AG04450 (cell line): ENCODE data around the gene IGLL5. TPM values are rescaled to one million over a fixed set of nuclear protein-coding genes. Genes with fewer than 3 reads are reported as not detected.

Experiments
- CTCF ChIA-PET: fragments of 300-600, 350-600 bp; formaldehyde crosslinking; extraction: SDS; loops from one replicate; lab custom pipeline; 2022; ENCODE audit warnings: antibody characterized with exemption, inconsistent platforms; lab: Charles Lee
- POLR2A ChIA-PET: fragments of 350-600 bp; formaldehyde crosslinking; extraction: SDS; loops from one replicate; lab custom pipeline; 2021; ENCODE audit warnings: antibody characterized with exemption, inconsistent platforms; lab: Yijun Ruan, JAX
- DNase-seq: peaks from one replicate; pipeline ENCODE4 v3.0.0-alpha.2; 2011; ENCODE audit warnings: low read depth, low spot score
- H3K27ac ChIP-seq: one replicate; pipeline ENCODE4 v1.5.1; 2012; ENCODE audit warnings: low read depth, low read length, control low read depth
- H3K27me3 ChIP-seq: one replicate; pipeline ENCODE4 v1.6.0; 2012; ENCODE audit warnings: low read length; ENCODE audit not compliant: control insufficient read depth, insufficient read depth
- H3K4me3 ChIP-seq: 2 replicates; pipeline ENCODE4 v1.5.1; 2011; ENCODE audit warnings: mild to moderate bottlenecking, low read depth, low read length, control low read depth
- H3K9me3 ChIP-seq: 2 replicates; pipeline ENCODE4 v1.5.1; 2012; ENCODE audit warnings: low read length; ENCODE audit not compliant: control insufficient read depth, insufficient read depth
- polyA plus RNA-seq: library from polyadenylated mRNA; depleted of rRNA; stranded (reverse); fragments of >200 nt; gene quantifications from 2 replicates; pipeline ENCODE4 v1.2.3, GENCODE V29; 2011
- TF ChIP-seq, protein P1 (sequence below): IDR thresholded peaks from 2 replicates; pipeline ENCODE4 v1.5.1; 2011; ENCODE audit warnings: low read depth, low read length, control low read depth, inconsistent platforms

The IGLL5 gene
- polyA plus RNA-seq, 1 experiment: not detected

DNA sequence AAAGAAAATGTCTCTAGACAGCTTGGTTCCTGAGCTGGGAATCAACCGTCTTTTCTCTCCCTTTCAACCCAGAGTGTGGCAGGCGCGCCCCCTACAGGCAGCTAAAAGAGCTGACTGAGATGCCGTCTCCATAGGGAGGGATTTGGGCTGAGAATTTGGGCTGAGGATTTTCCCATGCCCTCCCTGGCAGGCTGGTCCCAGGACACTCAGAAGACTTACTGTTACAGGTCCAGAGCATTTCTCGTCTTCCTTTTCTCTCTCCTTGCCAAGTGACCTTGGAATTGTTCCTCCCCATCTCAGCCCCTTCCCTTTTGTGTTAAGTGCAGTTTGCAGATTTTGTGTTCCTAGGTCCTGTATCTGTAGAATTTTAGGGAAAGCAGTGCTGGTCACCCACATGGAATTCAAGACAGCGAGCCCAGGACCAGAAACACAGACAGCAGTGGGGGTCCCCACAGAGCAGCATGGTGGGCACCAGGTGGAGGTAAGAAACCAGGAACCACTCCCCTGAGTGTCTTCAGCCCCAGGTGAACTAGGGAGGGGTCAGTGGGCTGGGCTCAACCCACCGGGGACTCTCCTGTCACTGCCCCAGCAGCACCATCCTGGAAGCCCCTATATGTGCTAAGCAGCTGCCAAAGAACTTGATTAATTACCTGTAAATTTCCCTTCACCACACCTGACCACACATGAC, 9.9 kb upstream of the IGLL5 start:
- Histone ChIP-seq H3K4me3 (no peak overlapping the region), H3K27ac (no peak overlapping the region), H3K9me3 (no peaks in the 10 kb centered on the region), H3K27me3 (peaks cover 4% of the 10 kb centered on the region)
- peak; percentile 16 for DNase-seq
- CTCF ChIA-PET: interaction anchor here (0.6 to 1.8 kb wide), 11 partner anchors 12 to 415 kb away, joined by 3 to 7 read pairs (median 3); no protein-coding TSS in a partner anchor
- TF ChIP-seq, protein P1, sequence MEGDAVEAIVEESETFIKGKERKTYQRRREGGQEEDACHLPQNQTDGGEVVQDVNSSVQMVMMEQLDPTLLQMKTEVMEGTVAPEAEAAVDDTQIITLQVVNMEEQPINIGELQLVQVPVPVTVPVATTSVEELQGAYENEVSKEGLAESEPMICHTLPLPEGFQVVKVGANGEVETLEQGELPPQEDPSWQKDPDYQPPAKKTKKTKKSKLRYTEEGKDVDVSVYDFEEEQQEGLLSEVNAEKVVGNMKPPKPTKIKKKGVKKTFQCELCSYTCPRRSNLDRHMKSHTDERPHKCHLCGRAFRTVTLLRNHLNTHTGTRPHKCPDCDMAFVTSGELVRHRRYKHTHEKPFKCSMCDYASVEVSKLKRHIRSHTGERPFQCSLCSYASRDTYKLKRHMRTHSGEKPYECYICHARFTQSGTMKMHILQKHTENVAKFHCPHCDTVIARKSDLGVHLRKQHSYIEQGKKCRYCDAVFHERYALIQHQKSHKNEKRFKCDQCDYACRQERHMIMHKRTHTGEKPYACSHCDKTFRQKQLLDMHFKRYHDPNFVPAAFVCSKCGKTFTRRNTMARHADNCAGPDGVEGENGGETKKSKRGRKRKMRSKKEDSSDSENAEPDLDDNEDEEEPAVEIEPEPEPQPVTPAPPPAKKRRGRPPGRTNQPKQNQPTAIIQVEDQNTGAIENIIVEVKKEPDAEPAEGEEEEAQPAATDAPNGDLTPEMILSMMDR: peak; percentile 71
- POLR2A ChIA-PET: no interaction called here

DNA sequence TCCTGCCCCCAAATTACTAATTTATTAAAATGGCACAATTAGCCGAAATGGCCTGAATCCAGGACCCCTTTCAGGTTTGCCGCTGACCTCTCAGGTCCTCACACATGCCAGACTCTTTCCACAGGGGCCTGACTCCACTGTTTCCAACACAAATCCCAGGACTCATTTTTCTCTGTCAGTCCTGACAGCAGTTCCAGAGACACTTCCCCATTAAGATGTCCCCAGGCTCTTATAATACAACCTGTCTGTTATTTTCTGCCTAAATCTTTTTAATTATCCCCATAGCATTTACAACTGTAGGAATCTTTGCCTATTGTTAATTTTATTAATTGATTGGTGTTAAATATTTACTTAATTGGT, 9.4 kb upstream of the IGLL5 start:
- ChIA-PET POLR2A (no interaction called here), CTCF (interaction anchor here (1.1 to 1.8 kb wide), 4 partner anchors 22 to 415 kb away, joined by 3 to 5 read pairs (median 4); no protein-coding TSS in a partner anchor)
- Histone ChIP-seq H3K4me3 (no peak overlapping the region), H3K27ac (no peak overlapping the region), H3K9me3 (no peaks in the 10 kb centered on the region), H3K27me3 (peaks cover 4% of the 10 kb centered on the region)
- DNase-seq: no peak
- TF ChIP-seq, protein P1: no peak

- Histone ChIP-seq H3K4me3 (no peak overlapping the region), H3K9me3 (no peaks in the 10 kb centered on the region), H3K27ac (no peak overlapping the region), H3K27me3 (peaks cover 4% of the 10 kb centered on the region)
- ChIA-PET CTCF (interaction anchor here (1.8 kb wide), 1 partner anchor 23 kb away, joined by 5 read pairs; no protein-coding TSS in a partner anchor), POLR2A (no interaction called here)
- no peak for DNase-seq
- TF ChIP-seq, protein P1: no peak
Measured at GRCh38 chr22:22878801-22879674, 8.6 kb upstream of the IGLL5 start.

- CTCF ChIA-PET: interaction anchor here (1.7 kb wide), 1 partner anchor 31 kb away, joined by 4 read pairs; no protein-coding TSS in a partner anchor
- H3K27me3 ChIP-seq: peaks cover 4% of the 10 kb centered on the region
- H3K27ac ChIP-seq: no peak overlapping the region
- H3K4me3 ChIP-seq: no peak overlapping the region
- TF ChIP-seq, protein P1: no peak
- H3K9me3 ChIP-seq: no peaks in the 10 kb centered on the region
- no peak for DNase-seq
- POLR2A ChIA-PET: no interaction called here
Measured at GRCh38 chr22:22879675-22880155, 7.9 kb upstream of the IGLL5 start.
